Measurements from ENCODE around the gene GAREM1.
"Not testable (repeated sequence)": the region's sequence is repeated elsewhere in the genome, so short reads cannot be mapped to it uniquely, and the experiment has no call there.

The GAREM1 gene

GRCh38 chr18:32476106-32476505 is 5.4 kb upstream of the GAREM1 start:
- no peak overlapping the region for H2AFZ ChIP-seq (ENCODE audit: low read length, unreplicated experiment)
- no peaks in the 10 kb centered on the region for H3K79me2 ChIP-seq (ENCODE audit: control insufficient read depth, insufficient read depth, low read length, unreplicated experiment)

DNA sequence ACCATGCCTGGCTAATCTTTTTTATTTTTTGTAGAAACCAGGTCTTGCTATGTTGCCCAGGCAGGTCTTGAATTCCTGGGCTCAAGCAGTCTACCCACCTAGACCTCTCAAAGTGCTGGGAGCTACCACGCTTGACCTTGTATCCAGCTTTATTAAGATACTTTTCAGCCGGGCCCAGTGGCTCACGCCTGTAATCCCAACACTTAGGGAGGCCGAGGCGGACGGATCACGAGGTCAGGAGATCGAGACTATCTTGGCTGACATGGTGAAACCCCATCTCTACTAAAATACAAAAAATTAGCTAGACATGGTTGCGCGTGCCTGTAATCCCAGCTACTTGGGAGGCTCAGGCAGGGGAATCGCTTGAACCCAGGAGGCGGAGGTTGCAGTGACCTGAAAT is 4.4 kb upstream of the GAREM1 start:
- not testable (repeated sequence) for H3K79me2 ChIP-seq (ENCODE audit: control insufficient read depth, insufficient read depth, low read length, unreplicated experiment); H2AFZ ChIP-seq (ENCODE audit: low read length, unreplicated experiment); H3K4me1 ChIP-seq (ENCODE audit: control insufficient read depth, insufficient read depth, low read length, unreplicated experiment); H3K36me3 ChIP-seq (ENCODE audit: insufficient read depth, low read length); H3K27ac ChIP-seq (ENCODE audit: low read depth, low read length); H3K4me3 ChIP-seq (ENCODE audit: low read depth, low read length); H3K27me3 ChIP-seq (ENCODE audit: insufficient read depth, low read length)

More at GRCh38 chr18:32476106-32476505, 5.4 kb upstream of the GAREM1 start:
- Histone ChIP-seq H3K36me3 (ENCODE audit: insufficient read depth, low read length) (no peaks in the 10 kb centered on the region), H3K27ac (ENCODE audit: low read depth, low read length) (no peak overlapping the region), H3K4me3 (ENCODE audit: low read depth, low read length) (no peak overlapping the region), H3K4me1 (ENCODE audit: control insufficient read depth, insufficient read depth, low read length, unreplicated experiment) (no peaks in the 10 kb centered on the region), H3K27me3 (ENCODE audit: insufficient read depth, low read length) (peaks cover 18% of the 10 kb centered on the region)

DNA sequence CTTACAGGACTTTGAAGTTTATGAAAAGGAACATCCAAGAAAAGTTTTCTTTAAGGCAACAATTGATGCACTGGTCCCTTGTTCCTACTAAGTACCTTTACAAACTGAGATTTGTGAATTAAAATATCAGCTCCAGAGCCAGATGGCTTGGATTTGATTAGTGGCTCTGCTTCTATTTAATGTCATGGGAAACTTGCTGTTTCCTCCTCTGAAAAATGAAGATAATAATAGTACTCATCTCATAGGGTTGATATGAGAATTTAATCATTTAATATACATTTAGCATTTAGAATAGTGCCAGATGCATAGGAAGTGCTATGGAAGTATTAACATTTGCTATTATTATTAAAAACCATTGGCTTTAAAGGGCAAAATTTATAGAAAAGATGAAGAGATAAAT is 2.6 kb upstream of the GAREM1 start:
- Histone ChIP-seq H3K4me3 (ENCODE audit: low read depth, low read length) (no peak overlapping the region), H3K36me3 (ENCODE audit: insufficient read depth, low read length) (no peaks in the 10 kb centered on the region), H3K4me1 (ENCODE audit: control insufficient read depth, insufficient read depth, low read length, unreplicated experiment) (peaks cover 3% of the 10 kb centered on the region), H3K27me3 (ENCODE audit: insufficient read depth, low read length) (no peaks in the 10 kb centered on the region), H3K27ac (ENCODE audit: low read depth, low read length) (no peak overlapping the region), H3K79me2 (ENCODE audit: control insufficient read depth, insufficient read depth, low read length, unreplicated experiment) (peaks cover 15% of the 10 kb centered on the region), H2AFZ (ENCODE audit: low read length, unreplicated experiment) (no peak overlapping the region)

- H3K27ac ChIP-seq (ENCODE audit: low read depth, low read length) = no peak overlapping the region
- peaks cover 8% of the 10 kb centered on the region for H3K4me1 ChIP-seq (ENCODE audit: control insufficient read depth, insufficient read depth, low read length, unreplicated experiment)
- no peaks in the 10 kb centered on the region for H3K36me3 ChIP-seq (ENCODE audit: insufficient read depth, low read length)
- no peak overlapping the region for H2AFZ ChIP-seq (ENCODE audit: low read length, unreplicated experiment)
- no peak overlapping the region for H3K4me3 ChIP-seq (ENCODE audit: low read depth, low read length)
- peaks cover 20% of the 10 kb centered on the region for H3K79me2 ChIP-seq (ENCODE audit: control insufficient read depth, insufficient read depth, low read length, unreplicated experiment)
- no peaks in the 10 kb centered on the region for H3K27me3 ChIP-seq (ENCODE audit: insufficient read depth, low read length)
Observed at GRCh38 chr18:32472841-32473240, 2.2 kb upstream of the GAREM1 start.

GRCh38 chr18:32470460-32470713 is 295 bp downstream of the GAREM1 start:
- Histone ChIP-seq H3K4me1 (ENCODE audit: control insufficient read depth, insufficient read depth, low read length, unreplicated experiment) (peaks cover 12% of the 10 kb centered on the region), H3K27ac (ENCODE audit: low read depth, low read length) (peak overlapping the region; percentile 33; the same call in 1 of the 2 replicates), H2AFZ (ENCODE audit: low read length, unreplicated experiment) (no peak overlapping the region), H3K79me2 (ENCODE audit: control insufficient read depth, insufficient read depth, low read length, unreplicated experiment) (peaks cover 39% of the 10 kb centered on the region), H3K4me3 (ENCODE audit: low read depth, low read length) (peak overlapping the region; percentile 84), H3K36me3 (ENCODE audit: insufficient read depth, low read length) (no peaks in the 10 kb centered on the region), H3K27me3 (ENCODE audit: insufficient read depth, low read length) (no peaks in the 10 kb centered on the region)

DNA sequence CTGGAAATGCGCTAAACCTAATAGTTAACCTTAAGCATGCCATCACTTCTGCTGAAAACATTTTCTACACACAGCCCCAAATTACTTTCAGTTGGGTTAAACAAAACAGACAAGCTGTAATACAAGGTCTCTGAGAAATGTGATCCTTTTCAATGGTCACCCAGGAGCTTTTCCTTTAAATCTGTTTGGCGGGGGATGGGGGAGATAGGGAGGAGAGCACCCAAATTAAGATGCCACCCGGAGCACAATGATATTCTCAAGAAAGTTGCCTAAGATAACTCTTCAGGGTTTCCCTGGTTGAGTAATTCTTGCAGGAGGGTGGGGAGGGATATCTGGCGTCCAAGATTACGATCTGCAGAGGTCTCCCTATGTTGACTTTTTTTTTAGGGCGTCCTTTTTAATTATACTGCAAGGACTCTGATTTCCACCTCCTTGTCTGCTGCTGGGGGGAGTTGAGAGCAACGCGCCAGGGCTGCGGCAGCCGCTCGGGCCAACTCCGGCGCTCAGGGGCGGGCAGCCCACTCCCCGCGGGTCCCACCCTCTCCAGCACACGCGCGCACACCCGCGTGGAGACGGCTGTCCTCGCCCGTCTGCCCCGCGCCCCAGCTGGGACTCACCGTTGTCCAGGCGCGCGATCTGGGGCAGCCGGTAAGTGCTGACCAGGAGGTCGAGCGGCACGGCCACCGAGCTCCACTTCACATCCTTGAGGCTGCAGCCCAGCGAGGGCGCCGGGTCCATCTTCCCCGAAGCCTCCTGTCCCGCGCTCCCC is 807 bp downstream of the GAREM1 start:
- Histone ChIP-seq H3K79me2 (ENCODE audit: control insufficient read depth, insufficient read depth, low read length, unreplicated experiment) (peaks cover 44% of the 10 kb centered on the region), H2AFZ (ENCODE audit: low read length, unreplicated experiment) (peak overlapping the region; percentile 26), H3K36me3 (ENCODE audit: insufficient read depth, low read length) (no peaks in the 10 kb centered on the region), H3K27ac (ENCODE audit: low read depth, low read length) (peak overlapping the region; percentile 33), H3K4me3 (ENCODE audit: low read depth, low read length) (peak overlapping the region; percentile 84), H3K27me3 (ENCODE audit: insufficient read depth, low read length) (no peaks in the 10 kb centered on the region), H3K4me1 (ENCODE audit: control insufficient read depth, insufficient read depth, low read length, unreplicated experiment) (peaks cover 12% of the 10 kb centered on the region)

GRCh38 chr18:32469190-32469651 is 1.5 kb downstream of the GAREM1 start:
- peak overlapping the region; percentile 84 for H3K4me3 ChIP-seq (ENCODE audit: low read depth, low read length)
- H2AFZ ChIP-seq (ENCODE audit: low read length, unreplicated experiment) = peak overlapping the region; percentile 26
- H3K79me2 ChIP-seq (ENCODE audit: control insufficient read depth, insufficient read depth, low read length, unreplicated experiment) = peaks cover 50% of the 10 kb centered on the region
- peaks cover 12% of the 10 kb centered on the region for H3K4me1 ChIP-seq (ENCODE audit: control insufficient read depth, insufficient read depth, low read length, unreplicated experiment)
- H3K27ac ChIP-seq (ENCODE audit: low read depth, low read length) = peak overlapping the region; percentile 33
- H3K36me3 ChIP-seq (ENCODE audit: insufficient read depth, low read length) = no peaks in the 10 kb centered on the region
- H3K27me3 ChIP-seq (ENCODE audit: insufficient read depth, low read length) = no peaks in the 10 kb centered on the region

DNA sequence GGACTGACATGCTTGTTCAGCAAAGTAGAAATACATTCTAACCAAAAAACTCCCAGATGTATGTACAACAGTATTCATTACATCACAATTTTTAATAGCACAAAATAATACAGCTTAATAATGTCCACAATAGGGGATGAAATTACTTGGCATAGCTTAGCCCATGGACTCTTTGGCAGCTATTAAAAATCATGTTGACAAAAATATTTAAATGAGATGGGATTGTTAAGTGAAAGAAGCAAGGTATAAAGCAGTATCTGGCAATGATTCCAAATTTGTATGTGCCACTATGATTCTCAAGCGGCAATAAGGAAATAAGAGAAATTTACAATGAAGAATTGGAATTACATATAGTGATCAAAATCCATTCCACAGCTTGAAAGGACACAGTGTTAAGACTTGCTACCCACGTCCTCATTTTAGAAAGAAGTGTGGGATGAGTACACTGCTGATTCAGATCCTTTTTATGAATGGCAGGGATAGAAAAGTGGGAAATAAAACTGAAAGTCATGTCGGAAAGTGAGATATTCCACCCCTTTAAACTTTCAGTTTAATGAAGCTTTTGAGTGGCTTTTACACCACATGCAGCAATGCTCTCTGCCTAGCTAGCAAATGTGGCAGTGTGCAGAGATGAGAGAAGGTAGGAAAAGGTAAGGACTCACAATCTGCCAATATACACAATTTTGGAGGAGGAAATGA is 2.4 kb downstream of the GAREM1 start:
- H2AFZ ChIP-seq (ENCODE audit: low read length, unreplicated experiment) = peak overlapping the region; percentile 13

GRCh38 chr18:32461709-32462272 is 8.9 kb downstream of the GAREM1 start:
- Histone ChIP-seq H3K27me3 (ENCODE audit: insufficient read depth, low read length) (no peaks in the 10 kb centered on the region), H3K36me3 (ENCODE audit: insufficient read depth, low read length) (no peaks in the 10 kb centered on the region), H3K4me3 (ENCODE audit: low read depth, low read length) (no peak overlapping the region), H3K79me2 (ENCODE audit: control insufficient read depth, insufficient read depth, low read length, unreplicated experiment) (peaks cover 42% of the 10 kb centered on the region), H3K4me1 (ENCODE audit: control insufficient read depth, insufficient read depth, low read length, unreplicated experiment) (no peaks in the 10 kb centered on the region), H3K27ac (ENCODE audit: low read depth, low read length) (no peak overlapping the region), H2AFZ (ENCODE audit: low read length, unreplicated experiment) (no peak overlapping the region)

More for the DNA sequence above, 2.4 kb downstream of the GAREM1 start:
- peaks cover 50% of the 10 kb centered on the region for H3K79me2 ChIP-seq (ENCODE audit: control insufficient read depth, insufficient read depth, low read length, unreplicated experiment)
- peak overlapping the region; percentile 84 for H3K4me3 ChIP-seq (ENCODE audit: low read depth, low read length)
- H3K4me1 ChIP-seq (ENCODE audit: control insufficient read depth, insufficient read depth, low read length, unreplicated experiment) = peaks cover 12% of the 10 kb centered on the region
- no peaks in the 10 kb centered on the region for H3K27me3 ChIP-seq (ENCODE audit: insufficient read depth, low read length)
- no peak overlapping the region; the same call in 1 of the 2 replicates for H3K27ac ChIP-seq (ENCODE audit: low read depth, low read length)
- no peaks in the 10 kb centered on the region for H3K36me3 ChIP-seq (ENCODE audit: insufficient read depth, low read length)

- Histone ChIP-seq H3K4me1 (ENCODE audit: control insufficient read depth, insufficient read depth, low read length, unreplicated experiment) (no peaks in the 10 kb centered on the region), H2AFZ (ENCODE audit: low read length, unreplicated experiment) (no peak overlapping the region), H3K4me3 (ENCODE audit: low read depth, low read length) (no peak overlapping the region), H3K27me3 (ENCODE audit: insufficient read depth, low read length) (no peaks in the 10 kb centered on the region), H3K27ac (ENCODE audit: low read depth, low read length) (no peak overlapping the region), H3K79me2 (ENCODE audit: control insufficient read depth, insufficient read depth, low read length, unreplicated experiment) (peaks cover 32% of the 10 kb centered on the region), H3K36me3 (ENCODE audit: insufficient read depth, low read length) (no peaks in the 10 kb centered on the region)
Observed at GRCh38 chr18:32460171-32460731, 10.4 kb downstream of the GAREM1 start.
